Ascending aorta (tissue), 2 donors: ENCODE measurements around the gene SLC25A39. TPM values are rescaled to one million over a fixed set of nuclear protein-coding genes. Genes with fewer than 3 reads are reported as not detected.

Experiments
- DNase-seq, 2 donors: peaks; one replicate each; pipeline ENCODE4 v3.0.0-alpha.2; 2019; ENCODE audit warnings: low spot score in 2 of 2
- H3K27ac ChIP-seq, 2 donors: fragments of 200-600 bp; sonication (generic); one replicate each; pipeline ENCODE4 v1.5.1; 2016 to 2017; ENCODE audit warnings: mild to moderate bottlenecking in 1 of 2
- H3K27me3 ChIP-seq: fragments of 200-600 bp; sonication (generic); one replicate; pipeline ENCODE4 v1.5.1; 2017
- H3K36me3 ChIP-seq, 2 donors: fragments of 200-600 bp; sonication (generic); one replicate each; pipeline ENCODE4 v1.5.1; 2016
- H3K4me1 ChIP-seq, 2 donors: fragments of 200-600 bp; sonication (generic); one replicate each; pipeline ENCODE4 v1.5.1; 2016 to 2017; ENCODE audit warnings: mild to moderate bottlenecking in 1 of 2
- H3K4me3 ChIP-seq, 2 donors: fragments of 200-600 bp; sonication (generic); one replicate each; pipeline ENCODE4 v1.5.1; 2016 to 2017; ENCODE audit warnings: mild to moderate bottlenecking in 1 of 2
- H3K9me3 ChIP-seq, 2 donors: fragments of 200-600 bp; sonication (generic); one replicate each; pipeline ENCODE4 v1.5.1; 2016
- CTCF ChIP-seq, 3 experiments: fragments of 200-600 bp in 2 of 3; fragments of 450-650 bp in 1 of 3; sonication (generic) in 2 of 3; IDR thresholded peaks; one replicate each; pipeline ENCODE4 v1.5.1; 2016 to 2019; ENCODE audit warnings: antibody characterized with exemption in 3 of 3, mild to moderate bottlenecking in 1 of 3, moderate library complexity in 1 of 3
- intact Hi-C: fragments of 100-400 bp; cut with DNase I; formaldehyde crosslinking; loops from one replicate; pipeline ENCODE4 v1.15.1; 2023
- total RNA-seq: library from RNA; depleted of rRNA; stranded (reverse); fragments of >200 nt; gene quantifications from one replicate; pipeline ENCODE4 v1.1.0, GENCODE V29; 2016

SLC25A39 gene
- total RNA-seq, 1 donor from 2014 or later, result 182 TPM

GRCh38 chr17:44284024-44284400 is 40.6 kb downstream of the SLC25A39 start:
- Histone ChIP-seq H3K4me3 (no peak overlapping the region), H3K27me3 (no peaks in the 10 kb centered on the region), H3K4me1 (no peaks in the 10 kb centered on the region), H3K9me3 (no peaks in the 10 kb centered on the region), H3K27ac (no peak overlapping the region), H3K36me3 (no peaks in the 10 kb centered on the region)
- TF ChIP-seq CTCF (IDR thresholded peaks at IDR 0.05), result no peak
- no peak for DNase-seq
- intact Hi-C loops, result no loop called here

- no peaks in the 10 kb centered on the region for H3K4me1 ChIP-seq
- intact Hi-C loops, result no loop called here
- no peaks in the 10 kb centered on the region for H3K27me3 ChIP-seq
- DNase-seq, result no peak
- H3K4me3 ChIP-seq, result no peak overlapping the region
- H3K36me3 ChIP-seq, result no peaks in the 10 kb centered on the region
- H3K27ac ChIP-seq, result no peak overlapping the region
- no peak for TF ChIP-seq CTCF (IDR thresholded peaks at IDR 0.05)
- H3K9me3 ChIP-seq, result no peaks in the 10 kb centered on the region
Observed at GRCh38 chr17:44283344-44284023, 41.1 kb downstream of the SLC25A39 start.

- no peak for DNase-seq
- Histone ChIP-seq H3K4me1 (no peaks in the 10 kb centered on the region), H3K27ac (no peak overlapping the region), H3K36me3 (no peaks in the 10 kb centered on the region), H3K27me3 (no peaks in the 10 kb centered on the region), H3K9me3 (no peaks in the 10 kb centered on the region), H3K4me3 (no peak overlapping the region)
- intact Hi-C loops, result no loop called here
- no peak for TF ChIP-seq CTCF (IDR thresholded peaks at IDR 0.05)
Observed at GRCh38 chr17:44282264-44282663, 42.4 kb downstream of the SLC25A39 start.

GRCh38 chr17:44281570-44281969 is 43.1 kb downstream of the SLC25A39 start:
- DNase-seq, result no peak
- no peak for TF ChIP-seq CTCF (IDR thresholded peaks at IDR 0.05)
- no peak overlapping the region for H3K27ac ChIP-seq
- no peak overlapping the region for H3K4me3 ChIP-seq
- H3K27me3 ChIP-seq, result no peaks in the 10 kb centered on the region
- H3K4me1 ChIP-seq, result no peaks in the 10 kb centered on the region
- no peaks in the 10 kb centered on the region for H3K36me3 ChIP-seq
- intact Hi-C loops, result no loop called here
- no peaks in the 10 kb centered on the region for H3K9me3 ChIP-seq

GRCh38 chr17:44280392-44280937 is 44.2 kb downstream of the SLC25A39 start:
- no peaks in the 10 kb centered on the region for H3K4me1 ChIP-seq
- DNase-seq, result no peak
- H3K27ac ChIP-seq, result peak overlapping the region in 1 of 2 donors; percentile 1
- H3K36me3 ChIP-seq, result no peaks in the 10 kb centered on the region
- no peak for TF ChIP-seq CTCF (IDR thresholded peaks at IDR 0.05)
- no peaks in the 10 kb centered on the region for H3K9me3 ChIP-seq
- H3K27me3 ChIP-seq, result no peaks in the 10 kb centered on the region
- no peak overlapping the region for H3K4me3 ChIP-seq
- intact Hi-C loops, result no loop called here
